GM23338 (cell line): ENCODE data around the gene MICAL2. TPM values are rescaled to one million over a fixed set of nuclear protein-coding genes. Genes with fewer than 3 reads are reported as not detected.

Experiments used
- ATAC-seq: fragments of 200-7000 bp; cut with Tn5 transposase; 3 replicates; pipeline ENCODE4 v1.9.1; 2020
- DNase-seq: peaks from one replicate; pipeline ENCODE4 v3.0.0-alpha.2; 2015; ENCODE audit warnings: low spot score
- H2AFZ ChIP-seq: fragments of 200-600 bp; sonication (generic); 2 replicates; pipeline ENCODE4 v1.8.0; 2016; ENCODE audit warnings: antibody characterized with exemption, mild to moderate bottlenecking, moderate library complexity
- H3F3A ChIP-seq: fragments of 200-600 bp; sonication (generic); replicated peaks from 2 replicates; pipeline ENCODE4 v1.8.0; 2017; ENCODE audit warnings: antibody characterized with exemption, mixed run types, low read depth
- H3K27ac ChIP-seq: fragments of 200-600 bp; sonication (generic); 2 replicates; pipeline ENCODE4 v1.6.1; 2016; ENCODE audit warnings: low read depth
- H3K27me3 ChIP-seq: fragments of 200-600 bp; sonication (generic); 2 replicates; pipeline ENCODE4 v1.8.0; 2016; ENCODE audit warnings: mild to moderate bottlenecking, mixed run types, moderate library complexity; ENCODE audit not compliant: insufficient read depth
- H3K36me3 ChIP-seq: fragments of 200-600 bp; sonication (generic); 2 replicates; pipeline ENCODE4 v1.8.0; 2016; ENCODE audit warnings: mild to moderate bottlenecking; ENCODE audit not compliant: insufficient read depth
- H3K4me1 ChIP-seq: fragments of 200-600 bp; sonication (generic); 2 replicates; pipeline ENCODE4 v1.8.0; 2016; ENCODE audit warnings: mild to moderate bottlenecking, moderate library complexity; ENCODE audit not compliant: insufficient read depth
- H3K4me2 ChIP-seq: fragments of 200-600 bp; sonication (generic); 2 replicates; pipeline ENCODE4 v1.7.1; 2017; ENCODE audit warnings: mixed run types
- H3K4me3 ChIP-seq: fragments of 200-600 bp; sonication (generic); 2 replicates; pipeline ENCODE4 v1.6.1; 2016; ENCODE audit warnings: mixed run types
- H3K79me2 ChIP-seq: fragments of 200-600 bp; sonication (generic); replicated peaks from 2 replicates; pipeline ENCODE4 v1.8.0; 2017; ENCODE audit warnings: mild to moderate bottlenecking; ENCODE audit not compliant: insufficient read depth
- H3K9me2 ChIP-seq: fragments of 200-600 bp; sonication (generic); 2 replicates; pipeline ENCODE4 v1.8.0; 2017; ENCODE audit not compliant: insufficient read depth
- H4K20me1 ChIP-seq: fragments of 200-600 bp; sonication (generic); replicated peaks from 2 replicates; pipeline ENCODE4 v1.8.0; 2017; ENCODE audit warnings: mild to moderate bottlenecking; ENCODE audit not compliant: insufficient read depth
- H3K27ac Mint-ChIP-seq: 2 replicates; pipeline ENCODE4 v1.8.0; 2020; ENCODE audit warnings: inconsistent platforms, mild to moderate bottlenecking, moderate library complexity, mixed read lengths
- H3K27me3 Mint-ChIP-seq: 3 replicates; pipeline ENCODE4 v1.8.0; 2022; ENCODE audit warnings: low read depth, mild to moderate bottlenecking, moderate library complexity, mixed read lengths, inconsistent platforms; ENCODE audit not compliant: insufficient read depth, poor library complexity
- H3K36me3 Mint-ChIP-seq: 3 replicates; pipeline ENCODE4 v1.8.0; 2021; ENCODE audit warnings: low read depth, mild to moderate bottlenecking, inconsistent platforms, moderate library complexity, mixed read lengths
- H3K4me1 Mint-ChIP-seq: 3 replicates; pipeline ENCODE4 v1.8.0; 2020; ENCODE audit warnings: mild to moderate bottlenecking, inconsistent platforms, mixed read lengths
- H3K4me3 Mint-ChIP-seq: 3 replicates; pipeline ENCODE4 v1.8.0; 2021; ENCODE audit warnings: moderate library complexity, mild to moderate bottlenecking, inconsistent platforms, mixed read lengths
- H3K9me3 Mint-ChIP-seq: 3 replicates; pipeline ENCODE4 v1.8.0; 2020; ENCODE audit warnings: moderate library complexity, mild to moderate bottlenecking, inconsistent platforms, mixed read lengths
- CREB1 ChIP-seq: fragments of 250-450 bp; sonication (Bioruptor Pico); IDR thresholded peaks from 2 replicates; pipeline ENCODE4 v1.5.0; 2020; ENCODE audit warnings: low read depth, mild to moderate bottlenecking, moderate library complexity
- CTCF ChIP-seq, 2 experiments: fragments of 200-600 bp in 1 of 2; sonication (generic) in 1 of 2; conservative IDR thresholded peaks; 2 replicates each; pipeline versions ENCODE4 v1.5.1 to v1.6.1; 2016 to 2017; ENCODE audit warnings: antibody characterized with exemption in 2 of 2, low read depth in 2 of 2, mild to moderate bottlenecking in 2 of 2, moderate library complexity in 1 of 2
- ETS1 ChIP-seq: IDR thresholded peaks from 2 replicates; pipeline ENCODE4 v1.6.1; 2016; ENCODE audit warnings: antibody characterized with exemption
- EZH2 ChIP-seq: fragments of 200-600 bp; sonication (generic); IDR thresholded peaks from one replicate; pipeline ENCODE4 v1.8.0; 2017; ENCODE audit warnings: antibody characterized with exemption, mild to moderate bottlenecking, low read depth; ENCODE audit not compliant: unreplicated experiment
- EZH2phosphoT487 ChIP-seq: fragments of 200-600 bp; sonication (generic); IDR thresholded peaks from one replicate; pipeline ENCODE4 v1.8.1; 2018; ENCODE audit warnings: antibody characterized with exemption; ENCODE audit not compliant: unreplicated experiment
- JUNB ChIP-seq: IDR thresholded peaks from one replicate; pipeline ENCODE4 v1.6.1; 2016; ENCODE audit warnings: antibody characterized with exemption; ENCODE audit not compliant: unreplicated experiment
- NANOG ChIP-seq: IDR thresholded peaks from 2 replicates; pipeline ENCODE4 v1.6.1; 2016; ENCODE audit warnings: antibody characterized with exemption, borderline replicate concordance
- POLR2AphosphoS5 ChIP-seq: IDR thresholded peaks from 2 replicates; pipeline ENCODE4 v1.6.1; 2016; ENCODE audit warnings: antibody characterized with exemption, low read depth
- REST ChIP-seq: IDR thresholded peaks from one replicate; pipeline ENCODE4 v1.6.1; 2018; ENCODE audit warnings: antibody characterized with exemption; ENCODE audit not compliant: unreplicated experiment
- STAT1 ChIP-seq: IDR thresholded peaks from one replicate; pipeline ENCODE4 v1.6.1; 2016; ENCODE audit warnings: antibody characterized with exemption; ENCODE audit not compliant: unreplicated experiment
- ZNF114 ChIP-seq: fragments of 250-450 bp; sonication (Bioruptor Pico); IDR thresholded peaks from 2 replicates; pipeline ENCODE4 v1.5.0; 2020; ENCODE audit warnings: mild to moderate bottlenecking, moderate library complexity
- ZNF331 ChIP-seq: fragments of 250-450 bp; sonication (Bioruptor Pico); IDR thresholded peaks from 2 replicates; pipeline ENCODE4 v1.5.0; 2020; ENCODE audit warnings: low read depth, mild to moderate bottlenecking, moderate library complexity
- ZNF462 ChIP-seq: fragments of 250-450 bp; sonication (Bioruptor Pico); IDR thresholded peaks from 2 replicates; pipeline ENCODE4 v1.5.0; 2020; ENCODE audit warnings: mild to moderate bottlenecking, moderate library complexity
- polyA plus RNA-seq: library from polyadenylated mRNA; unstranded; fragments of >200 nt; fragmentation: Nextera tagmentation; extraction: Ambion mirVana; gene quantifications from 2 replicates; pipeline ENCODE4 v1.2.1, GENCODE V29; 2016
- total RNA-seq: library from RNA; depleted of rRNA; stranded (reverse); fragments of >200 nt; shearing (Covaris generic); gene quantifications from 2 replicates; pipeline ENCODE4 v1.2.3, GENCODE V29; 2014

MICAL2 gene
- total and polyA plus RNA-seq, 2 experiments from 2014 or later, result 0.66 to 1.4 TPM

GRCh38 chr11:12157241-12157661, 46.9 kb downstream of the MICAL2 start:
- no peaks in the 10 kb centered on the region; the same call in 2 of the 3 replicates for H3K4me1 Mint-ChIP-seq
- H3K79me2 ChIP-seq, result no peaks in the 10 kb centered on the region

More at GRCh38 chr11:12157241-12157661, 46.9 kb downstream of the MICAL2 start:
- DNase-seq, result no peak
- Mint-ChIP-seq H3K36me3 (no peaks in the 10 kb centered on the region), H3K27me3 (peaks cover 6% of the 10 kb centered on the region), H3K4me3 (no peak overlapping the region), H3K9me3 (no peaks in the 10 kb centered on the region), H3K27ac (no peak overlapping the region)
- Histone ChIP-seq H4K20me1 (no peaks in the 10 kb centered on the region), H2AFZ (no peak overlapping the region), H3K4me1 (no peaks in the 10 kb centered on the region), H3F3A (no peaks in the 10 kb centered on the region), H3K9me2 (no peaks in the 10 kb centered on the region), H3K4me3 (no peak overlapping the region), H3K4me2 (no peak overlapping the region), H3K36me3 (no peaks in the 10 kb centered on the region), H3K27me3 (no peaks in the 10 kb centered on the region), H3K27ac (no peak overlapping the region)
- TF ChIP-seq STAT1 (no peak), REST (no peak), CTCF (conservative IDR thresholded peaks at IDR 0.05; ENCODE audit: low read depth in 2 of 2) (no peak), CREB1 (CRISPR knock-in tag) (no peak), JUNB (no peak), ZNF114 (CRISPR knock-in tag) (no peak), ZNF331 (no peak), EZH2 (no peak), ETS1 (no peak), EZH2phosphoT487 (no peak), ZNF462 (CRISPR knock-in tag) (no peak), NANOG (no peak), POLR2AphosphoS5 (no peak)
- no peak for ATAC-seq
